Fibroblast of lung (primary cell): ENCODE measurements around the gene GPC5. TPM values are rescaled to one million over a fixed set of nuclear protein-coding genes. Genes with fewer than 3 reads are reported as not detected.

Experiments used
- DNase-seq, 2 donors: peaks; one replicate each; pipeline versions ENCODE4 v3.0.0 to v3.0.0-alpha.2; 2010; ENCODE audit warnings: low read depth in 2 of 2
- H2AFZ ChIP-seq: 2 replicates; pipeline ENCODE4 v1.5.1; 2012; ENCODE audit warnings: low read length, control low read depth, inconsistent platforms
- H3K27ac ChIP-seq: 2 replicates; pipeline ENCODE4 v1.5.1; 2011; ENCODE audit warnings: low read length, control low read depth; ENCODE audit not compliant: insufficient read depth
- H3K27me3 ChIP-seq: 2 replicates; pipeline ENCODE4 v1.5.1; 2011; ENCODE audit warnings: mild to moderate bottlenecking, low read length; ENCODE audit not compliant: control insufficient read depth, insufficient read depth
- H3K36me3 ChIP-seq: 2 replicates; pipeline ENCODE4 v1.5.1; 2011; ENCODE audit warnings: low read length; ENCODE audit not compliant: control insufficient read depth, insufficient read depth
- H3K4me1 ChIP-seq: 2 replicates; pipeline ENCODE4 v1.5.1; 2011; ENCODE audit warnings: low read length; ENCODE audit not compliant: control insufficient read depth, insufficient read depth; ENCODE audit errors: extremely low read depth
- H3K4me2 ChIP-seq: 2 replicates; pipeline ENCODE4 v1.5.1; 2011; ENCODE audit warnings: low read length, control low read depth; ENCODE audit not compliant: insufficient read depth; ENCODE audit errors: extremely low read depth
- H3K4me3 ChIP-seq, 4 experiments: fragments of 200-600 bp in 1 of 4; sonication (generic) in 1 of 4; replicated peaks in 1 of 4; 2 replicates each; pipeline ENCODE4 v1.5.1; 2011 to 2016; ENCODE audit warnings: low read length in 4 of 4, low read depth in 3 of 4, mild to moderate bottlenecking in 3 of 4, control low read depth in 2 of 4, inconsistent platforms in 1 of 4, mixed read lengths in 1 of 4; ENCODE audit not compliant: insufficient read depth in 1 of 4; ENCODE audit errors: control extremely low read depth in 1 of 4
- H3K79me2 ChIP-seq: 2 replicates; pipeline ENCODE4 v1.5.1; 2012; ENCODE audit warnings: mild to moderate bottlenecking, low read length, inconsistent platforms; ENCODE audit not compliant: control insufficient read depth, insufficient read depth
- H3K9ac ChIP-seq: 2 replicates; pipeline ENCODE4 v1.5.1; 2011; ENCODE audit warnings: mild to moderate bottlenecking, low read length, control low read depth; ENCODE audit not compliant: insufficient read depth
- H3K9me3 ChIP-seq: 2 replicates; pipeline ENCODE4 v1.5.1; 2012; ENCODE audit warnings: low read depth, low read length; ENCODE audit not compliant: control insufficient read depth, insufficient read depth
- H4K20me1 ChIP-seq: 2 replicates; pipeline ENCODE4 v1.5.1; 2011; ENCODE audit warnings: low read length; ENCODE audit not compliant: control insufficient read depth, insufficient read depth; ENCODE audit errors: extremely low read depth
- EZH2 ChIP-seq: IDR thresholded peaks from 2 replicates; pipeline ENCODE4 v1.5.1; 2012; ENCODE audit warnings: low read length, control low read depth, mild to moderate bottlenecking; ENCODE audit errors: missing control alignments
- polyA plus RNA-seq, 2 donors: library from polyadenylated mRNA; depleted of rRNA in 1 of 2; stranded (reverse) in 1 of 2; unstranded in 1 of 2; fragments of >200 nt; gene quantifications; 2 replicates each; pipeline ENCODE4 v1.2.1, GENCODE V29; 2011 to 2012; ENCODE audit warnings: missing spikeins in 1 of 2
- total RNA-seq: library from RNA; depleted of rRNA; stranded (reverse); fragments of >200 nt; gene quantifications from 2 replicates; pipeline ENCODE4 v1.2.1, GENCODE V29; 2014
- TF ChIP-seq, protein P1 (sequence below), 2 donors: IDR thresholded peaks in 1 of 2; conservative IDR thresholded peaks in 1 of 2; 1 replicate in 1 of 2; 2 replicates in 1 of 2; pipeline ENCODE4 v1.5.1; 2011 to 2012; ENCODE audit warnings: low read length in 2 of 2, control low read depth in 1 of 2, inconsistent platforms in 1 of 2, low read depth in 1 of 2, mild to moderate bottlenecking in 1 of 2

Gene GPC5
- total and polyA plus RNA-seq, 2 donors (not counting 1 experiment from before 2014, with no cell fraction given): 0.17 TPM; not detected in 1

DNA sequence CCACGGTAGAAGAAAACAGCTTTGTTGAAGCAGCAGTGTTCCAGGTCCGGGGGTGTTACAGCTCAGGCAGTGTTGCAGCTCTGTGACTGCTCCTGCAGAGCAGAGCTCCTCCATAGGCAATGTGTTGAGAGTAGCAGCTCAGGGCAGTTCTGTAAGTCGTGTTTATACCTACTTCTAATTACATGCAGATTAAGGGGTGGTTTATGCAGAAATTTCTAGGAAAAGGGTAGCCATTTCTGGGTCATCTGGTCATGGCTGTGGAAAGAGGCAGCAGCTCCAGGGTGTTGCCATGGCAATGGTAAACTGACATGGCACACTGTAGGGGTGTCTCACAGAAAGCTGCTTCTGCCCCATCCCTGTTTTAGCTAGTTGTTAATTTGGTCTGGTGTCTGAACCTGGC lies 316.4 kb downstream of the GPC5 start:
- H3K4me2 ChIP-seq: no peak overlapping the region
- no peaks in the 10 kb centered on the region for H3K9me3 ChIP-seq
- H4K20me1 ChIP-seq: no peaks in the 10 kb centered on the region
- H3K4me3 ChIP-seq: no peak overlapping the region
- no peak for TF ChIP-seq EZH2
- TF ChIP-seq, protein P1, sequence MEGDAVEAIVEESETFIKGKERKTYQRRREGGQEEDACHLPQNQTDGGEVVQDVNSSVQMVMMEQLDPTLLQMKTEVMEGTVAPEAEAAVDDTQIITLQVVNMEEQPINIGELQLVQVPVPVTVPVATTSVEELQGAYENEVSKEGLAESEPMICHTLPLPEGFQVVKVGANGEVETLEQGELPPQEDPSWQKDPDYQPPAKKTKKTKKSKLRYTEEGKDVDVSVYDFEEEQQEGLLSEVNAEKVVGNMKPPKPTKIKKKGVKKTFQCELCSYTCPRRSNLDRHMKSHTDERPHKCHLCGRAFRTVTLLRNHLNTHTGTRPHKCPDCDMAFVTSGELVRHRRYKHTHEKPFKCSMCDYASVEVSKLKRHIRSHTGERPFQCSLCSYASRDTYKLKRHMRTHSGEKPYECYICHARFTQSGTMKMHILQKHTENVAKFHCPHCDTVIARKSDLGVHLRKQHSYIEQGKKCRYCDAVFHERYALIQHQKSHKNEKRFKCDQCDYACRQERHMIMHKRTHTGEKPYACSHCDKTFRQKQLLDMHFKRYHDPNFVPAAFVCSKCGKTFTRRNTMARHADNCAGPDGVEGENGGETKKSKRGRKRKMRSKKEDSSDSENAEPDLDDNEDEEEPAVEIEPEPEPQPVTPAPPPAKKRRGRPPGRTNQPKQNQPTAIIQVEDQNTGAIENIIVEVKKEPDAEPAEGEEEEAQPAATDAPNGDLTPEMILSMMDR (conservative IDR thresholded peaks at IDR 0.05 in 1 of 2, IDR thresholded peaks at IDR 0.05 in 1 of 2; ENCODE audit: low read depth in 1 of 2, low read length in 2 of 2): no peak
- H3K9ac ChIP-seq: no peak overlapping the region
- H3K4me1 ChIP-seq: no peaks in the 10 kb centered on the region
- H3K79me2 ChIP-seq: no peaks in the 10 kb centered on the region
- no peak overlapping the region for H3K27ac ChIP-seq
- no peaks in the 10 kb centered on the region for H3K36me3 ChIP-seq
- no peak for DNase-seq
- H3K27me3 ChIP-seq: no peaks in the 10 kb centered on the region
- H2AFZ ChIP-seq: no peak overlapping the region

DNA sequence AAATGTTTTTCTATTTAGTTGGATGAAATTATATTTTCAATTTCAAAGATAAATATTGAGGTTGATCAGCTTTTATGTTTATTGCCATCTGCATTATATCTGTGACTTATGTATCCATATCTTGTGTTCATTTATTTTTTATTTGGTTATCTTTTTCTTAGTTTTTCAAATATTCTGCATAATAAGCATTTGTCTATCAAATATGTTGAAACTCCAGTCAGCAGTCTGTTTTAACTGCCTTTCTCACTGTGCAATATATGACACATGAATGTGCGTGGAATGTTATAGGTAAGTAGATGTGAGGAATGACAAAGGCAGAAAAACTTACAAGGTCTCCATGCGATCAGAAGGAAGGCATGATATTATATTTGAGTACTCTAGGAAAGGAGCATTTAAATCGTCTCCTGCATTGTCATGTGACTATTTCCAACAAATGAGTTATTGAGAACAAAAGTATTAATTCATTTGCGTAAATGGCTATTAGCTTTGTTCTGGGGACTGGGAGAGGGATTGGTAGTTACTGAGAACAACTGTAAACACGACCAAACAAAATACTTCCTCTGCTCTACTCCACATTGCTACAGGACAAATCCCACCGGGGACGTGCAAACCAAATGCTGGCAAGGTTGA lies 318.1 kb downstream of the GPC5 start:
- H3K9ac ChIP-seq: no peak overlapping the region
- no peak overlapping the region for H3K27ac ChIP-seq
- no peak overlapping the region for H2AFZ ChIP-seq
- H3K4me3 ChIP-seq: no peak overlapping the region
- no peaks in the 10 kb centered on the region for H4K20me1 ChIP-seq
- H3K79me2 ChIP-seq: no peaks in the 10 kb centered on the region
- no peak for DNase-seq
- no peaks in the 10 kb centered on the region for H3K27me3 ChIP-seq
- no peak for TF ChIP-seq EZH2
- TF ChIP-seq, protein P1 (conservative IDR thresholded peaks at IDR 0.05 in 1 of 2, IDR thresholded peaks at IDR 0.05 in 1 of 2; ENCODE audit: low read depth in 1 of 2, low read length in 2 of 2): no peak
- no peak overlapping the region for H3K4me2 ChIP-seq
- no peaks in the 10 kb centered on the region for H3K4me1 ChIP-seq
- H3K36me3 ChIP-seq: no peaks in the 10 kb centered on the region
- H3K9me3 ChIP-seq: no peaks in the 10 kb centered on the region

DNA sequence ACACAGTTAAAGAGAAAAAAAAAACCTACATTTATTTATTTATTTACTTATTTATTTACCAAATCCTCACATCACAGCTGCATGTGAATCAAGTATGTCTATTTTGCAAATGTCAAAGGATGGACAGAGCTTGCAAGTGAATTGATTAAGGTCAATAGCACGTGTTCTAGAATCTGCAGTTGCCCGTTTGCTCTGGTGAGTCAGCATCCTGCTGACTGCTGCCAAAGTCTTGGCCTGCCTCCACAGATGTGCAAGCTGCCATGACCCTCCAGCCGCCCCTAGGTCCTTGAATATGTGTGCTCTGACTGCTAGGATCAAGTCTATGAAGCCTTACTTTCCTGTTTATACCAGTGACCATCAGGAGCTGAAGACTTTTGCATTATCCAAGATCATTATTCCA lies 320.6 kb downstream of the GPC5 start:
- no peak overlapping the region for H3K4me3 ChIP-seq
- H4K20me1 ChIP-seq: no peaks in the 10 kb centered on the region
- H2AFZ ChIP-seq: no peak overlapping the region
- H3K9ac ChIP-seq: no peak overlapping the region
- H3K27me3 ChIP-seq: no peaks in the 10 kb centered on the region
- no peaks in the 10 kb centered on the region for H3K9me3 ChIP-seq
- H3K4me2 ChIP-seq: no peak overlapping the region
- no peaks in the 10 kb centered on the region for H3K36me3 ChIP-seq
- H3K4me1 ChIP-seq: no peaks in the 10 kb centered on the region
- TF ChIP-seq, protein P1 (conservative IDR thresholded peaks at IDR 0.05 in 1 of 2, IDR thresholded peaks at IDR 0.05 in 1 of 2; ENCODE audit: low read depth in 1 of 2, low read length in 2 of 2): no peak
- TF ChIP-seq EZH2: no peak
- DNase-seq: peak; percentile 37 to 61
- H3K79me2 ChIP-seq: no peaks in the 10 kb centered on the region
- H3K27ac ChIP-seq: no peak overlapping the region
